HepG2 (cell line): ENCODE measurements around the gene CHD9. TPM values are rescaled to one million over a fixed set of nuclear protein-coding genes. Genes with fewer than 3 reads are reported as not detected.

Source experiments
- EZH2 ChIP-seq: conservative IDR thresholded peaks from 2 replicates; pipeline ENCODE4 v1.6.1; 2012; ENCODE audit warnings: mild to moderate bottlenecking, low read depth, low read length, moderate library complexity
- HNRNPUL1 ChIP-seq: fragments of 200-400 bp; formaldehyde crosslinking; IDR thresholded peaks from 2 replicates; pipeline ENCODE4 v1.6.1; 2017; ENCODE audit warnings: low read depth, mild to moderate bottlenecking, low read length, moderate library complexity
- JUND ChIP-seq: sonication (generic); formaldehyde crosslinking; IDR thresholded peaks from 2 replicates; pipeline ENCODE4 v1.8.0; 2022; ENCODE audit warnings: mild to moderate bottlenecking, missing genetic modification reagents
- KDM2A ChIP-seq: sonication (generic); formaldehyde crosslinking; IDR thresholded peaks from 2 replicates; pipeline ENCODE4 v1.4.0; 2020; ENCODE audit warnings: low read depth, missing genetic modification reagents, borderline replicate concordance
- NR1H2 ChIP-seq: sonication (generic); formaldehyde crosslinking; IDR thresholded peaks from 2 replicates; pipeline ENCODE4 v1.8.1; 2022; ENCODE audit warnings: low read depth, missing genetic modification reagents, borderline replicate concordance
- SOX5 ChIP-seq: IDR thresholded peaks from 2 replicates; pipeline ENCODE4 v1.6.1; 2016; ENCODE audit warnings: borderline replicate concordance
- TARDBP ChIP-seq: sonication (generic); formaldehyde crosslinking; IDR thresholded peaks from 2 replicates; pipeline ENCODE4 v1.8.0; 2022; ENCODE audit warnings: mild to moderate bottlenecking, missing genetic modification reagents
- ZBTB42 ChIP-seq: sonication (generic); formaldehyde crosslinking; IDR thresholded peaks from 2 replicates; pipeline ENCODE4 v1.5.0; 2020; ENCODE audit warnings: mild to moderate bottlenecking, missing genetic modification reagents
- ZNF672 ChIP-seq: sonication (generic); formaldehyde crosslinking; IDR thresholded peaks from 2 replicates; pipeline ENCODE4 v1.8.1; 2022; ENCODE audit warnings: missing genetic modification reagents
- ZNF678 ChIP-seq: sonication (generic); formaldehyde crosslinking; IDR thresholded peaks from 2 replicates; pipeline ENCODE4 v1.4.0; 2020; ENCODE audit warnings: mild to moderate bottlenecking, missing genetic modification reagents
- ZNF687 ChIP-seq: sonication (generic); formaldehyde crosslinking; IDR thresholded peaks from 2 replicates; pipeline ENCODE4 v1.5.1; 2020; ENCODE audit warnings: mild to moderate bottlenecking, missing genetic modification reagents, moderate library complexity
- ZNF768 ChIP-seq: sonication (generic); formaldehyde crosslinking; IDR thresholded peaks from 2 replicates; pipeline ENCODE4 v1.4.0; 2020; ENCODE audit warnings: missing genetic modification reagents
- ZNF770 ChIP-seq: sonication (generic); formaldehyde crosslinking; IDR thresholded peaks from 2 replicates; pipeline ENCODE4 v1.5.0; 2020; ENCODE audit warnings: mild to moderate bottlenecking, missing genetic modification reagents
- polyA plus RNA-seq, 8 experiments: library from polyadenylated mRNA; depleted of rRNA in 3 of 8; stranded (reverse) in 7 of 8; unstranded in 1 of 8; fragments of >200 nt; fragmentation: Illumina TruSeq in 4 of 8; extraction: Trizol in 4 of 8; gene quantifications; 2 replicates each; pipeline versions ENCODE4 v1.2.1 to v1.2.3, GENCODE V29; 2011 to 2016; ENCODE audit warnings: low read depth in 4 of 8, missing spikeins in 1 of 8, mixed read lengths in 1 of 8; ENCODE audit not compliant: insufficient read depth in 1 of 8
- total RNA-seq, 5 experiments: library from RNA; depleted of rRNA; stranded (reverse); fragments of >200 nt; fragmentation: Illumina TruSeq; extraction: Trizol; gene quantifications; 2 replicates each; pipeline ENCODE4 v1.2.3, GENCODE V29; 2016; ENCODE audit warnings: low read depth in 1 of 5
- TF ChIP-seq, protein P1 (sequence below): sonication (generic); formaldehyde crosslinking; IDR thresholded peaks from 2 replicates; pipeline ENCODE4 v1.4.0; 2020; ENCODE audit warnings: mild to moderate bottlenecking, missing genetic modification reagents
- TF ChIP-seq, protein P2 (sequence below): sonication (generic); formaldehyde crosslinking; IDR thresholded peaks from 2 replicates; pipeline ENCODE4 v1.9.0; 2021; ENCODE audit warnings: missing genetic modification reagents, borderline replicate concordance
- TF ChIP-seq, protein P3 (sequence below): sonication (generic); formaldehyde crosslinking; IDR thresholded peaks from 2 replicates; pipeline ENCODE4 v1.4.0; 2020; ENCODE audit warnings: mild to moderate bottlenecking, low read depth, missing genetic modification reagents

The CHD9 gene
- total and polyA plus RNA-seq, 2 of the 13 experiments (the other 11 are each of a cell fraction or from before 2014, with no cell fraction given): 23.4 to 27.7 TPM

DNA sequence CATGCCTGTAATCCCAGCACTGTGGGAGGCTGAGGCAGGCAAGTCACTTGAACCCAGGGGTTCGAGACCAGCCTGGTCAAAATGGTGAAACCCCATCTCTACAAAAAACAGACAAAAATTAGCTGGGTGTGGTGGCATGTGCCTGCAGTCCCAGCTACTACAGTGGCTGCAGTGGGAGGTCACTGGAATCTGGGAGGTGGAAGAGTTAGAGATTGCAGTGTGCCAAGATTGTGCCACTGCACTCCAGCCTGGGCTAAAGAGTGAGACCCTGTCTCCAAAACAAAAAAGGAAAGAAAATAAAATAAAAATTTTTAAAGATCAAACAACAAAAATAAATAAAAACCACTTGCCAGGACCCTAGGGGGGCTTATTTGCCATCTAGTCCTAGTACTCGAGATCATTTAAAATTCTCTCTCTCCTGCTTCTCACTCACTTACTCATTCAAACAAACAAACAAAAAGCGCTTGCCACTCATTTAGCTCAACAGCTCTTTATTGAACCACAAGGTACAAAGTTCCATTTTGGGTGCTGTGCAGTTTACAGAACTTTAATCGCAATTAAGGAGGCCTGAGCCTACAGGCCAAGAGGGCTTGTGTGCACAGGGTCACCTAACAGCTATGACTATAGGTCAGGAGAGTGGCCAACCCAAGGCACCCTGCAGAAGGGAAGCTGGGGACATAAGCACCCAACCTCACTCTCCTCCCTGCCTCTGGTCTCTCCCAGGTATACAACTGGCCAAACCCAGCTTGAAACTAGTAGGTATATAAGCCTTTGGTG lies 6.5 kb upstream of the CHD9 start (continued):
- no peak for TF ChIP-seq NR1H2
- TF ChIP-seq, protein P1, sequence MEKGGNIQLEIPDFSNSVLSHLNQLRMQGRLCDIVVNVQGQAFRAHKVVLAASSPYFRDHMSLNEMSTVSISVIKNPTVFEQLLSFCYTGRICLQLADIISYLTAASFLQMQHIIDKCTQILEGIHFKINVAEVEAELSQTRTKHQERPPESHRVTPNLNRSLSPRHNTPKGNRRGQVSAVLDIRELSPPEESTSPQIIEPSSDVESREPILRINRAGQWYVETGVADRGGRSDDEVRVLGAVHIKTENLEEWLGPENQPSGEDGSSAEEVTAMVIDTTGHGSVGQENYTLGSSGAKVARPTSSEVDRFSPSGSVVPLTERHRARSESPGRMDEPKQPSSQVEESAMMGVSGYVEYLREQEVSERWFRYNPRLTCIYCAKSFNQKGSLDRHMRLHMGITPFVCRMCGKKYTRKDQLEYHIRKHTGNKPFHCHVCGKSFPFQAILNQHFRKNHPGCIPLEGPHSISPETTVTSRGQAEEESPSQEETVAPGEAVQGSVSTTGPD (CRISPR knock-in tag): no peak
- TF ChIP-seq JUND (CRISPR knock-in tag): no peak
- TF ChIP-seq ZNF770 (CRISPR knock-in tag): no peak
- no peak for TF ChIP-seq KDM2A (CRISPR knock-in tag)
- no peak for TF ChIP-seq ZBTB42
- peak; percentile 82 for TF ChIP-seq SOX5 (CRISPR knock-in tag)
- no peak for TF ChIP-seq ZNF678 (CRISPR knock-in tag)
- TF ChIP-seq TARDBP (CRISPR knock-in tag): peak; percentile 48; the same call in 1 of the 2 replicates
- TF ChIP-seq, protein P2, sequence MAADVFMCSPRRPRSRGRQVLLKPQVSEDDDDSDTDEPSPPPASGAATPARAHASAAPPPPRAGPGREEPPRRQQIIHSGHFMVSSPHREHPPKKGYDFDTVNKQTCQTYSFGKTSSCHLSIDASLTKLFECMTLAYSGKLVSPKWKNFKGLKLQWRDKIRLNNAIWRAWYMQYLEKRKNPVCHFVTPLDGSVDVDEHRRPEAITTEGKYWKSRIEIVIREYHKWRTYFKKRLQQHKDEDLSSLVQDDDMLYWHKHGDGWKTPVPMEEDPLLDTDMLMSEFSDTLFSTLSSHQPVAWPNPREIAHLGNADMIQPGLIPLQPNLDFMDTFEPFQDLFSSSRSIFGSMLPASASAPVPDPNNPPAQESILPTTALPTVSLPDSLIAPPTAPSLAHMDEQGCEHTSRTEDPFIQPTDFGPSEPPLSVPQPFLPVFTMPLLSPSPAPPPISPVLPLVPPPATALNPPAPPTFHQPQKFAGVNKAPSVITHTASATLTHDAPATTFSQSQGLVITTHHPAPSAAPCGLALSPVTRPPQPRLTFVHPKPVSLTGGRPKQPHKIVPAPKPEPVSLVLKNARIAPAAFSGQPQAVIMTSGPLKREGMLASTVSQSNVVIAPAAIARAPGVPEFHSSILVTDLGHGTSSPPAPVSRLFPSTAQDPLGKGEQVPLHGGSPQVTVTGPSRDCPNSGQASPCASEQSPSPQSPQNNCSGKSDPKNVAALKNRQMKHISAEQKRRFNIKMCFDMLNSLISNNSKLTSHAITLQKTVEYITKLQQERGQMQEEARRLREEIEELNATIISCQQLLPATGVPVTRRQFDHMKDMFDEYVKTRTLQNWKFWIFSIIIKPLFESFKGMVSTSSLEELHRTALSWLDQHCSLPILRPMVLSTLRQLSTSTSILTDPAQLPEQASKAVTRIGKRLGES (CRISPR knock-in tag): no peak
- TF ChIP-seq, protein P3, sequence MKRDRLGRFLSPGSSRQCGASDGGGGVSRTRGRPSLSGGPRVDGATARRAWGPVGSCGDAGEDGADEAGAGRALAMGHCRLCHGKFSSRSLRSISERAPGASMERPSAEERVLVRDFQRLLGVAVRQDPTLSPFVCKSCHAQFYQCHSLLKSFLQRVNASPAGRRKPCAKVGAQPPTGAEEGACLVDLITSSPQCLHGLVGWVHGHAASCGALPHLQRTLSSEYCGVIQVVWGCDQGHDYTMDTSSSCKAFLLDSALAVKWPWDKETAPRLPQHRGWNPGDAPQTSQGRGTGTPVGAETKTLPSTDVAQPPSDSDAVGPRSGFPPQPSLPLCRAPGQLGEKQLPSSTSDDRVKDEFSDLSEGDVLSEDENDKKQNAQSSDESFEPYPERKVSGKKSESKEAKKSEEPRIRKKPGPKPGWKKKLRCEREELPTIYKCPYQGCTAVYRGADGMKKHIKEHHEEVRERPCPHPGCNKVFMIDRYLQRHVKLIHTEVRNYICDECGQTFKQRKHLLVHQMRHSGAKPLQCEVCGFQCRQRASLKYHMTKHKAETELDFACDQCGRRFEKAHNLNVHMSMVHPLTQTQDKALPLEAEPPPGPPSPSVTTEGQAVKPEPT (CRISPR knock-in tag): 0 out of 2 replicates have a peak, but pooled peaks have one; percentile 73
- TF ChIP-seq ZNF768 (CRISPR knock-in tag): no peak
- no peak for TF ChIP-seq HNRNPUL1
- peak; percentile 11; the same call in 1 of the 2 replicates for TF ChIP-seq ZNF687 (CRISPR knock-in tag)
- no peak for TF ChIP-seq ZNF672 (CRISPR knock-in tag)
- no peak for TF ChIP-seq EZH2
